Effector CD4-positive, alpha-beta T cell (primary cell): ENCODE measurements around the gene HSPA6.
"Not testable (repeated sequence)": the region's sequence is repeated elsewhere in the genome, so short reads cannot be mapped to it uniquely, and the experiment has no call there.

Experiments
- DNase-seq: peaks from one replicate; pipeline ENCODE4 v3.0.0-alpha.2; 2020
- total RNA-seq: gene quantifications from one replicate; lab custom pipeline; 2026; lab: John Stamatoyannopoulos, UW

The HSPA6 gene
- 29.6 reads per million, percentile 56 among the genes with 10 or more reads in this experiment for total RNA-seq

DNA sequence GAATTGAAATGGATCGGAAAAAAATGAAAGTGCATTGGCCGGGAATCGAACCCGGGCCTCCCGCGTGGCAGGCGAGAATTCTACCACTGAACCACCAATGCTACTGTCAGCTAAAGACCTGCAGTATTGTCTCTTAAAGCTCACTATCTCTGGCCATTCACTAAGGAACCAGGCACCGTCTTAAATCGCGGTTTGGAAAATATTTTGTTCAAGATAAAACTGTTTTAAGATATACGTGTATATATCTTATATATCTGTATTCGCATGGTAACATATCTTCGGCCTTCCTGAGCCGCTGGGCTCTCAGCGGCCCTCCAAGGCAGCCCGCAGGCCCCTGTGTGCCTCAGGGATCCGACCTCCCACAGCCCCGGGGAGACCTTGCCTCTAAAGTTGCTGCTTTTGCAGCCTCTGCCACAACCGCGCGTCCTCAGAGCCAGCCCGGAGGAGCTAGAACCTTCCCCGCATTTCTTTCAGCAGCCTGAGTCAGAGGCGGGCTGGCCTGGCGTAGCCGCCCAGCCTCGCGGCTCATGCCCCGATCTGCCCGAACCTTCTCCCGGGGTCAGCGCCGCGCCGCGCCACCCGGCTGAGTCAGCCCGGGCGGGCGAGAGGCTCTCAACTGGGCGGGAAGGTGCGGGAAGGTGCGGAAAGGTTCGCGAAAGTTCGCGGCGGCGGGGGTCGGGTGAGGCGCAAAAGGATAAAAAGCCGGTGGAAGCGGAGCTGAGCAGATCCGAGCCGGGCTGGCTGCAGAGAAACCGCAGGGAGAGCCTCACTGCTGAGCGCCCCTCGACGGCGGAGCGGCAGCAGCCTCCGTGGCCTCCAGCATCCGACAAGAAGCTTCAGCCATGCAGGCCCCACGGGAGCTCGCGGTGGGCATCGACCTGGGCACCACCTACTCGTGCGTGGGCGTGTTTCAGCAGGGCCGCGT, at the start of gene HSPA6:
Gene HSPA6 (plus strand): TSS at position 724 of the 925 bp plus-strand sequence. CDS start 119 bp downstream, at position 843.
- DNase-seq: peak; percentile 60

DNA sequence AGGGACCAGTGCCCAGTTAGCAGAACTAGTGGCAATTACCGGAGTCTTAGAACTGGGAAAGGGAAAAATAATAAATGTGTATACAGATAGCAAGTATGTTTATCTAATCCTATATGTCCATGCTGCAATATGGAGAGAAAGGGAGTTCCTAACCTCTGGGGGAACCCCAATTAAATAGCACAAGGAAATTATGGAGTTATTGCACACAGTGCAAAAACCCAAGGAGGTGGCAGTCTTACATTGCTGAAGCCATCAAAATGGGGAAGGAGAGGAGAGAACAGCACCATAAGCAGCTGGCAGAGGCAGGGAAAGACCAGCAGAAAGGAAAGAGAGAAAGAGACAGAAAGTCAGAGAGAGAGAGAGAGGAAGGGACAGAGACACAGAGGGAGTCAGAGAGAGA, 46.6 kb upstream of the HSPA6 start:
- not testable (repeated sequence) for DNase-seq

DNA sequence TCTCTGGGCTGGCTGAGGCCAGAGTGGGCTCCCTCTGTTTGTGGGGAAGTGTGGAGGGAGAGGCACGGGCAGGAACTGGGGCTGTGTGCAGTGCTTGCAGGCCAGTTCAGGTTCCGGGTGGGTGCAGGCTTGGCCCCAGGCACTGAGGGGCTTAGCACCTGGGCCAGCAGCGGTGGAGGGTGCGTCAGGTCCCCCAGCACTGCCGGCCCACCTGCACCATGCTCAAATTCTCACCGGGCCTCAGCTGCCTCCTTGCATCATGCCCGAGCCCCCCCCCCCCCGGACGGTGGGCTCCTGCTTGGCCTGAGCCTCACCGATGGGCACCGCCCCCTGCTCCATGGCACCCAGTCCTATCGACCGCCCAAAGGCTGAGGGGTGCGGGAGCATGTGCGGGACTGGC, 45.4 kb upstream of the HSPA6 start:
- DNase-seq: no peak

DNA sequence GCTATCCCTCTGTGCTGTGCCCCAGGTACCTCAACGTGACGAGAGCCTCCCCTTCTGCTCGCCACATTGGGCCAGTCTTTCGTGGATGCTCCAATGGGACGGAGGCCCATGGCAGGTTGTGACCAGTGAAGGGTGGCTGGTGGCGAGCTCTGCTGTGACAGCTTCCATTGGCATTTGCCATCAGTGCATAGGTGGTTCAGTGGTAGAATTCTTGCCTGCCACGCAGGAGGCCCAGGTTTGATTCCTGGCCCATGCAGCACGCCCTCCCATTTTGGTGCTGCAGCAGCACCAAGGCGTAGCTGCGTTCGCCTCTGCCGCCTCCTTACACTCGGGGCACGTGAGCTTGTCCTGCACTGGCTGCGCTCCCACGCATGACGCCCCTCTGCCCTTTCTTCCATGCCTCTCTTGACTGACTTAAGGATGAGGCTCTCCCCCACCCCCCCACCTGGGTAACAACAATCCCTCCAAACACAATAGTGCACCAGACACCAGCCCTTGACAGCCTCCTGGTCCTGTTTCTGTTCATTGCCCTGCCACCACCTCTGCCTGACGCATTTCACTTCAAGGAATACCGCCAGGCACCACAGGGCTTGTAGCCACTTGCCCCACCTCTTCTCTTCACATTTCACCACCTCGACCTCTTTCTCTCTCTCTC, 43.8 kb upstream of the HSPA6 start:
- no peak for DNase-seq

DNA sequence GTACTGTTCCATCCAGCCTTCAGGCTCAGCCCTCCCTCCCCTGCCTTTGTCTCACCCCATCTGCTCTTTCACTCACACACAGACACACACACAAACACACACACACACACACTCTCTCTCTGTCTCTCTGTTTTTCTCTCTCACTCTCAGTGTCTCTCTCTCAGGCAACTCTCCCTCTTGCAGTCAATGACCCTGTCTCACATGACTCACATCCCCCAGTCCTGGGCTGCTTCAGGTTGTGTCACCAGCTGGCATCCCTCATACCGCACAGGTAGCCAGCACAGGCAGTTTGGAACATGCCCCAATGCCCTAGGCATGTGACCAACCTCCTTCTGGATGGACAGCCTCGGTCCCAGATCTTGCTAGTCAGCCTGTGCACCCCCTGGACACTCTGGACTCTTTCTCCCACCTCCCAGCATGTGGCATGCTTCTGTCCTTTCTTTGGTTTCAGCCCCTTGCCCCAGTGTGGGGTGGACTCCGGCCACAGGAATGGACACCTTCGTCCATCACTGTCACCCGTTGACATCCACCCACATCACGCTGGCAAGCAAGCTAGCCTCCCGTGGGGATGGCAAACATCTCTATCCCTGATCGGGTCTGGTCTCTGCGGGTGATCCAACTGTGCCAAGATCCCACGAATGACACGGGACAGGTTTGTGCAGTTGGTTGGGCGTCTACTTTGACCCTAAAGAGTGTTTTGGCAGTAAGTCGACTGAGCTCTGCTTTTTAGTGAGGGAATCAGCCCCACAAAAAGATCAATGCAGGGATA, 42.5 kb upstream of the HSPA6 start:
- no peak for DNase-seq

DNA sequence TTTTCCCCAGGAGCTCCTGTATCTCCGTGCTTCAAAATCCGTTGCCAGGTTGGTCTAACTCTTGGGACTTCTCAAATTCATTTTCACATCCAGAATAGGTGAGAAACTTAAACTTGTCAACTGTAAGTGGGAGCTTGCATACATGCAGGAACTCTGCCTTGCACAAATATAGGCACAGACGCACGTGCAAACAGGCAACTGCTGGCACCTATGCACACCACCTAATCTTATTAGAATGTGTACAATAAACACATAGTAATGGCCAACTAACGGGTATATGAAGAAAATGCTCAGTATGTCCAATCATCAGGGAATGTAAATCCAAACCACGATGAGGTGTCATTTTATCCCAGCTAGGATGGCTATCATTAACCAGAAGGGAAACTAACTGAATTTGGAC, 41.7 kb upstream of the HSPA6 start:
- no peak for DNase-seq

DNA sequence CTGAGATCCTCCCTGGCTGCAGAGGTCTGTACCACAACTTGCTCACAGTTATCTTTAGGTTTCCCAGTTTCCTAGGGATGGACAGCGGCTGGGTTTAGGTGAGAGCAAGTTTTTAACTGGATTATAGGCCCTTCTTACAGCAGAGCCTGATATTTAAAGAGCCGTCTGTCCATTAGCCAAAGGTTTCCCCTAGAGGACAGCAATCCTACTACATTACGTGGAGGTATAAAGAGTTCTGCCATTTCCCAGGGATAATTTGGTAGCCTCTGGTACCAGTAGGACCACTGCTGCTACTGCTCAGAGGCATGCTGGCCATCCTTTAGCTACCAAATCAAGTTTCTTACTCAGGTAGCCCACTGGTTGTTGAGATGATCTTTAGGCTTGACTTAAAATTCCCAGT, 41.0 kb upstream of the HSPA6 start:
- DNase-seq: no peak

DNA sequence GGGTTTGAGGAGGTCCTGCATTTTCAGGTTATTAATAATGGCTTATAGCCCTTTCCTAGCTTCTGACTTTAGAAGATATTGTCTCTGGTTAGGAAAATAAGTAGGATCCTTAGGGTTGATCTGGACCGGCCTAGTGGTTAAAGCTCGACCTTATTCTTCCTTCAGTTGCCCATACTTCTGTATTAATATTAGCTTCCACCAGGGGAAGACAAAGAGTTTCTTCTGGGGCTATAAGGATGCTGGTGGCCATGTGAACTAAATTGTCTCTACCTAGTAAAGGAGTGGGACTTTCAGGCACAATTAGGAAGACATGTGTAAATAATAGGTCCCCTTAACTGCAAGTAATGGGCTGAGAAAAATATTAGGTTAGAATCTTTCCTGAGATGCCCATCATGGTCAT, 39.7 kb upstream of the HSPA6 start:
- no peak for DNase-seq

DNA sequence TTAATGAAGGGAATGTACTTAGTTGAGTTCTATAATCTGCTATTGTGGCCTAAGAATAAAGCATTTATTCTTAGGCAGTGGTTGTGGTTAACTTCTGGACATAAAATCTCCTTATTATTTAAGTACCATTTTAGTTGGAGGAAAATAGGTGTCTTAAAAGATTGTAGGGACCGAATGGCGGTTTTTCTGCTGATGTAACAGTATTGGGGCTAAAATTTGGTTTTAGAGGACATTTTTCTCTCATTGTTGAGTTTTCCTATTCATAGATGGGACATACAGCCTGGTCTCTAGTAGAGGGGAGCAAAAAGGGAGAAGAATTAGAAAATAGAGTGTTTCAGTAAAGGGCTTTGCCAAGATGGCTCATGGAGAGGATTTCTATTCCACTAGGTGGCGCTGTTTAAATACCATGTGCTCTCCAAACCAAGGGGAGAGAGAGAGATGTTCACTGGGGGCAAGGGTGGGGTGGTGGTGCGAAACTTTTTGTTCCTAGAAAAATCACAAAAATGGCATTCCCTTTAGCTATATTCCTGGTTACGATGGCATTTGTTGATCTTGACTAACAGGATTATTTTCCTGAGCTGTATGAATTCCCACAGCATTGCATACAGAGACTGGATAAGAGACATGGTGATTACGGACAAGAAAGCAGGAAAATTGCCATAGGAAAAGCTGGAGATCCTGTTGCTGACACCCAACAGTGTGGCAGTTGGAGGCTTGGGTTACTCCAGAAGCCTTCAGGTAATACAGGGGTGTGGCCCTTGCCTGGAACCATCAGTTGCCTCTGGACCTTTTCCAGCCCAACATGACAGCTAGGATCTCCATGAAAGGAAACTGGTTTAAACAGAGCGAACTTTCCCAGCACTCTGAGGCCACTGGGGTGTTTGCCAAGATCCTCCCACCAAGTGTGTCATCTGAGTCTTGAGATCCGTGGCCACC, 37.3 kb upstream of the HSPA6 start:
- DNase-seq: peak; percentile 41

DNA sequence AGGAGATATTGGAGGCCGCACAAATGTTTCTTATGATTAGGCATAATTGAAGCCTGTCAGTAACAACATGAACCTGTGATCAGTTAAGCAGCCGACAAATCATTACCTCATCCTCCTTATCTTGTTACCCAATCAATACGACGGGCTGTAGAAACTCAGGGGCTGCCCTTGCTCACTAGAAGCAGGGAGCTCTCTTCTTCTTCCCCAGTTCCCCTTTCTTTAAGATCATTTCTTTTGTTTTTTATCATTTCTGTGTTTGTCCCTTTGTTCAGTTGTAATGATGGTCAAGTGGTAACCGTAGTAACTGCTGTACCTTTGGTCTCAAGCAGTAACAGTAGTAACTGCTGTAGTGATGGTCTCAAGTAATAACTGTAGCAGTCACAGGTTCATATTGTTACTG, 32.9 kb upstream of the HSPA6 start:
- DNase-seq: no peak

DNA sequence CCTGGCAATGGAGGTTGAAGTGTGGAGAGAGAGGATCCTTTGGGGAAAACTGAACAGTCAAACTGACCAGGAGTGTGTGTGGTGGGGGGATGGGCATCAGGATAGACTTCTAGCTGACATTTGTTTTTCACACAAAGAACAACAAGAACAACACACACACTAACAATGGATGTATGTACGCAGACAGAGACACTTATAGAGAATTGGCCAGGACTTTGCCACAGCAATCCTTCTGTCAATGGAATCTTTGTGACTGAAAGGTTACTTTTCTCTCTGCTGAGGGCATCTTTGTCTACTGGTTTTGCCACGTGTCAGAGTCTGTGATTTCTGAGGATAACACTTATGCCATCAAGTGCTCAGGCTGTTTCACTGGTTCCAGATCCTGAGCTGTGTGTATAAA, 31.5 kb upstream of the HSPA6 start:
- no peak for DNase-seq

DNA sequence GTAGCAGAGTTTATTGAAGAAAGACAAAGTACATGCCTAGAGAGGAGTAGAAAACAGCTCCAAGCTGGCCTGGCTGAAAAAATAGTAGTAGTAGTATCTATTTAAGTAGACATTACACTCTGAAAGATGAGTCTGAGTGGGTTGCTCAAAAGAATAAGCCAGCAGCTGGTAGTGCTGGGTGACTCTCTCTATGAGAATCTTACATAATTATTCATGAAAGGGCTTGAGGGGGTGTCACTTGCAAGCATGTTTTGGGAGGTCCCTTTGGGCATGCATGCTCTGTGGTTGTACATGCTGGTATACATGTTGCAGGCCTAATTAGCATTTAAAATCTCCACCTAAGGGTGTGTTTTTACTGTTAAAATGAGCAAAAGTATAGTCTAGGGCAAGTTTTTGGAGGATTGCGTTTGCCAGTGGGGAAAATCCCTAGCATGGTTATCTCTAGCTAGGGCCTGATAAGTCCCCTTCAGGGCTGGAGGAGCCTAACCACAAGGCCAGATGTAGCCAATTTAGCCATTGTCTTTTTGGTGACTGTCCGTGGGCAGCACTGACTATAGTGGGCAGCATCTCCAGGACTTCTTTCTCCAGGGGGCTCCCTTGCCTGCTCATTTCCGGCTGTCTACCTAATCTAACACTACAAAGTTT, 30.1 kb upstream of the HSPA6 start:
- no peak for DNase-seq

DNA sequence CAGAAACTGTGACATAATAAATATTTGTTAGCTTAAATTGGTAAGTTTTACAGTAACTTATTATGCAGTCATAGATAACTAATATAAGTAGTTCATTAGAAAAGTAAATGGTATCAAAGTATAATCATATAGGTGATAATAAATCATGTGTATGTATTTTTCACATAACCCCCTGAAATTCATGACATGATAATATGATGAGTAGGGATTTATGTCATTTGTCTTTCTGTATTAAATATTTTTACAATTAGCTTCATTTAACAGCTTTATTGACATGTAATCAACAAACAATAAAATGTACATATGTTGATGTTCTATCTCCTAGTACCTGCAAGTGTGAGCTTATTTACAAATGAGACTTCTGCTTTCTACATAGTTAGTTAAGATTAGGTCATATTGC, 28.9 kb upstream of the HSPA6 start:
- no peak for DNase-seq

DNA sequence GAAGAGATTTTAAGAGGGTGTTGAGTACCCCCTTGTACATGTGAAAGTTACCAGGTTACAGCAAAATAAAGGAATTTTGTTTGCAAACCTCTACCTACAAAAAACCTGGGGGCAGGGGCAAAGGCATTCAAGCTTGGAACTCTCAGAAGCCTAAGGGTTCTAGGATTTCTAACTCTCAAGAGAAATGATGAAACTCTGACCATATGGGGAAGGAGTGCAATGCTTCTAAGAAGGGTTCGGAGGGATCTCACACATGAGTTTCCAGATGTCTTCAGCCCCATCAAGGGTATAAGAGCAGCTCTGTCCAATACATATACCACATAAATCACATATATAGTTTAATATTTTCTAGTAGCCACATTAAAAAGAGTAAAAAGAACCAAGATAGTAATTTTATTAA, 26.4 kb upstream of the HSPA6 start:
- no peak for DNase-seq

DNA sequence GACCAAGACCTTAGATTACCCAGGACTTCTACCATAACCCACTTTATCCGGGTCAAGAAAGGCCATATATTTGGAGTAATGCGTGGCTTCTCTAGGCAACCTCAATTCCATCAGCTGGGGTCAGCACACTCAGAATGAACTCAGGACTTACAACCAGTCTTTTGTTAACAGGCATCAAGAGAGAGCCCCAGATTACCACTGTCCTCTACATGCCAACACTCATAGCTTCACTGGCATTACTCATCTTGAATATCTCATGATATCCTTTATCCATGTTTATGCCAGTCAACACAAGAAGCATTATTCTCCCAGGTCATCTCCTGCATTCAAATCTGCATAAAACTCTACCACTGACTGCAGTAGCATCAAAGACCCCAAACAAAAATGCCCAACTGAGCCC, 25.7 kb upstream of the HSPA6 start:
- no peak for DNase-seq

DNA sequence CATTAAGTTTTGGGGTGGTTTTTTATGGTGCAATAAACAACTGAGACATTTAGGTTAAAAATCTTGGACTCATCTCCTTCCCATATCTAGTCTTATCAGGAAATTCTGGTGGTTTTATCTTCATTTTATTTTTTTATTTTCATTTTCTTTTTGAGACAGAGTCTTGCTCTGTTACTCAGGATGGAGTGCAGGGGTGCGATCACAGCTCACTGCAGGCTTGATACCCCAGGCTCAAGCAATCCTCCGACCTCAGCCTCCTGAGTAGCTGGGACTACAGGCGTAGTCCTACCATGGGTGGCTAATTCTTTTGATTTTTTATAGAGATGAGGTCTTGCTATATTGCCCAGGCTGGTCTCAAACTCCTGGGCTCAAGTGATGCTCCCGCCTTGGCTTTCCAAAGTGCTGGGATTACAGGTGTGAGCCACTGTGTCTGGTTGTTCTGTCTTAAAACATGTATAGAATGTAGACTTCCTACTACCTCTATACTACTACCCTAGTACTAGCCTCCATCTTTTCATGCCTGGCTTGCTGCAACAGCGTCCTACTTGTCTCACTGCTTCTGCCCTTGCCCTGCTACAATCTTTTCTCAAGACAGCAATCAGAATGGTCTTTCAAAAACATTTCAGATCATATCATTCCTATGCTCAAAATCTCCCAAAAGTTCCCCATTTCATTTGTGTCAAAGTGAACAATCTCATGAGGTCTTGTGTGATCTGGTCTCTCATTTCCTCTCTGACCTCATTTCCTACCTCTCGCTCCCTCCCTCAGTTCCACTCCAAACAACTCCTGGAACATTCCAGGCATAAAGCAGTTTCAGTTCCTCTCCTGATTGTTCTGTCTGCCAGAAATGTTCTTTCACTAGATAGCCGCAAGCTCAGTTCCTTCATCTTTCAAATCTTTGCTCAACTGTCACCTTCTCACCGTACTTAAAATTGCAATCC, 25.0 kb upstream of the HSPA6 start:
- no peak for DNase-seq

DNA sequence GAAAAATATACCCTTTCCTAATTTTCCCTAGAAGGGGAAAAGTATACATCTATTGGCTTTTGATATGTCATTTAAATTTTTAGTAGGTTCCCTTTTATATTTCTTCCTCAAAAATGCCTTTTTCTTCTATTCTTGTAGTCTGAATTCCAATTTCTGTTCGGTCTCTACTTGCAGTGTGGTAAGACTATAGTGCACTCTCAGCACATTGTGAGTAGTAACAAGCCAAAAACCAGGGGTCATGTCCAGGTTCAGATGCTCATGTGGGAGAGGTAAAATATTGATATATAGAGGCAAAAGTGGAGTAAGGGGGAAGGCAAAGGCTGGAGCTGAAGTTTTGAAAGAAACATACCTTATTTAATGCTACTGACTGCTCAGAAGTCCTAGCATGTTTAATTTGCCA, 23.1 kb upstream of the HSPA6 start:
- no peak for DNase-seq

DNA sequence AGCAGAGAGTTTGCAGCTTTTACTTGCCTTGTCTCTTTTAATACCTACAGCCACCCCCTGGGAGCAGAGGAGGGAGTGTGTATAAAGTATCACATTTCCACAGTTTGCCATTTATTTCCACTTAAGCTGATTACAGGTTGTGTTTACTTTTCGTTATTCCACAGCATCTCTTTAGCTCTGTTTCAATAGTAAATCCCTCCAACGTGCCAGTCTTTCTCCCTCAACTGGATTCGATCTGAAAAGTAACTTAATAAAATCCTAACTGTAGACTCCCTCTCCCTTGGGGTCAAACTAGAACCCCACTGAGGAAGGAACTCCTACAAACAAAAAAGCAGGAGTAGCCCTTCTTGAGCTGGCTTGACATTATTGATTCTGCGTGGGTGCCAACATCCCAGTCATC, 22.2 kb upstream of the HSPA6 start:
- no peak for DNase-seq

DNA sequence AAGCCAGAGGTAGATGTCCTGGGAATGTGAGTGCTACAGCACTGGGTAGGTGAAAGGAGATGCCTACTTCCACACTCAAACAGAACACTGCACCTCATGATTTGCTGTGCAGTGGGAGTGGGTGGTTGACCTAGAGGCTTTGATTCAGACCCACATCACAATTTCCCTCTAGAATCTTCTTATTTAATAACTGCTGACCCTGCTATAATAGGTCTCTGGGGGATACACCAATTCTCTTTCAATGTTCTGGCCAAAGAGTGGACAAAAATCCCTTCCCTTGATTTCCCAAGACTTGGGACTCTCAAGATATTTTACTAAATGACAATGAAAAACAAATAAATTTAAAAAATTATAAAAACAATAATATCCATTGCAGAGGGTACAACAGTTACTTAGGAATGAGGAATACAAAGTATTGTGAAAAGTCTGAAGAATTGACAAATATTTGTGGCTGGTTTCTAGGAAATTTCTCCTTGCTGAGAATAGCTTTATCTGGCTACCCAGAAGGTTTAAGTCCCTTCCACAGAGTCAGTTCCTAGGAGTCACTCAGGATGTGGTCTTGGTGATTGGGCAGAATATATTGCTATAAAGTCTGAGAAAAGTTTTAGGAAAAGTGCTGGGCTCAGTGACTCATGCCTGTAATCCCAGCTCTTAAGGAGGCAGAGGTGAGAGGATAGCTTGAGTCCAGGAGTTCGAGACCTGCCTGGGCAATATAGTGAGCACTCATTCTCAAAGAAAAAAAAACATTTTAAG, 21.5 kb upstream of the HSPA6 start:
- no peak for DNase-seq

DNA sequence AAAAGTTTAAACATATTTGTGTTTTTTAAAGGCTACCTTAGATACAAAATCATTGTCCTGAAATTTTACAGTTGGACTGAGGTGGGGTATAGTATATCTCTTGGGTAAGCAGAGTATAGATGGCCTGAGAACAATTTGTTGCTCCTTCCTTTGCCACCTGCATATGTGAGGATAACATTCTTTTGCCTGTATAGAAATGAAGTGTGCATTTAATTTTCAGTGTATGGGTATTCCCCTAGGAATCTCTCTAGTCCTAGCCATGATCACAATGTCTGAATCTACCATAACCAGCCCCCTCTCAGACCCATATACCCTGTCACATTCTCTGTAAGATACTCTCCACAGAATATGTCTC, 21.0 kb upstream of the HSPA6 start:
- no peak for DNase-seq
